HepG2 (cell line): ENCODE measurements around the gene COL9A3. TPM values are rescaled to one million over a fixed set of nuclear protein-coding genes. Genes with fewer than 3 reads are reported as not detected.
A peak's percentile ranks its signal among the peaks of the same experiment; 100 is the strongest.

Experiments
- CREB1 ChIP-seq, 2 experiments: fragments of 450-650 bp in 1 of 2; IDR thresholded peaks; 2 replicates each; pipeline ENCODE4 v1.6.1; 2016 to 2017; ENCODE audit warnings: control low read depth in 1 of 2, mild to moderate bottlenecking in 1 of 2, missing compliant biosample characterization in 1 of 2, missing genetic modification characterization in 1 of 2
- EZH2 ChIP-seq: conservative IDR thresholded peaks from 2 replicates; pipeline ENCODE4 v1.6.1; 2012; ENCODE audit warnings: mild to moderate bottlenecking, low read depth, low read length, moderate library complexity
- KDM3A ChIP-seq: IDR thresholded peaks from 2 replicates; pipeline ENCODE4 v1.6.1; 2018; ENCODE audit warnings: low read depth, missing compliant biosample characterization
- MED1 ChIP-seq: sonication (generic); formaldehyde crosslinking; IDR thresholded peaks from 2 replicates; pipeline ENCODE4 v1.4.0; 2020; ENCODE audit warnings: missing genetic modification reagents
- NR2C2 ChIP-seq: sonication (generic); formaldehyde crosslinking; IDR thresholded peaks from 2 replicates; pipeline ENCODE4 v1.4.0; 2020; ENCODE audit warnings: missing genetic modification reagents, mild to moderate bottlenecking, moderate library complexity, borderline replicate concordance
- PITX1 ChIP-seq: sonication (generic); formaldehyde crosslinking; IDR thresholded peaks from 2 replicates; pipeline ENCODE4 v1.5.1; 2020; ENCODE audit warnings: mild to moderate bottlenecking, missing genetic modification reagents
- SP140L ChIP-seq: sonication (generic); formaldehyde crosslinking; IDR thresholded peaks from 2 replicates; pipeline ENCODE4 v1.4.0; 2020; ENCODE audit warnings: missing genetic modification reagents, borderline replicate concordance
- TRIM24 ChIP-seq: sonication (generic); formaldehyde crosslinking; IDR thresholded peaks from 2 replicates; pipeline ENCODE4 v1.8.0; 2022; ENCODE audit warnings: mild to moderate bottlenecking, missing genetic modification reagents
- XBP1 ChIP-seq: sonication (generic); formaldehyde crosslinking; IDR thresholded peaks from 2 replicates; pipeline ENCODE4 v1.5.0; 2020; ENCODE audit warnings: missing genetic modification reagents
- ZNF577 ChIP-seq: sonication (generic); formaldehyde crosslinking; IDR thresholded peaks from 2 replicates; pipeline ENCODE4 v1.4.0; 2020; ENCODE audit warnings: mild to moderate bottlenecking, low read depth, missing genetic modification reagents, borderline replicate concordance
- ZNF672 ChIP-seq: sonication (generic); formaldehyde crosslinking; IDR thresholded peaks from 2 replicates; pipeline ENCODE4 v1.8.1; 2022; ENCODE audit warnings: missing genetic modification reagents
- ZNF773 ChIP-seq: sonication (generic); formaldehyde crosslinking; IDR thresholded peaks from 2 replicates; pipeline ENCODE4 v1.4.0; 2020; ENCODE audit warnings: missing genetic modification reagents, borderline replicate concordance
- polyA plus RNA-seq, 8 experiments: library from polyadenylated mRNA; depleted of rRNA in 3 of 8; stranded (reverse) in 7 of 8; unstranded in 1 of 8; fragments of >200 nt; fragmentation: Illumina TruSeq in 4 of 8; extraction: Trizol in 4 of 8; gene quantifications; 2 replicates each; pipeline versions ENCODE4 v1.2.1 to v1.2.3, GENCODE V29; 2011 to 2016; ENCODE audit warnings: low read depth in 4 of 8, missing spikeins in 1 of 8, mixed read lengths in 1 of 8; ENCODE audit not compliant: insufficient read depth in 1 of 8
- total RNA-seq, 5 experiments: library from RNA; depleted of rRNA; stranded (reverse); fragments of >200 nt; fragmentation: Illumina TruSeq; extraction: Trizol; gene quantifications; 2 replicates each; pipeline ENCODE4 v1.2.3, GENCODE V29; 2016; ENCODE audit warnings: low read depth in 1 of 5
- TF ChIP-seq, protein P1 (sequence below): sonication (generic); formaldehyde crosslinking; IDR thresholded peaks from 2 replicates; pipeline ENCODE4; 2020; ENCODE audit warnings: missing genetic modification reagents, mild to moderate bottlenecking, borderline replicate concordance
- TF ChIP-seq, protein P2 (sequence below): sonication (generic); formaldehyde crosslinking; IDR thresholded peaks from 2 replicates; pipeline ENCODE4 v1.5.0; 2020; ENCODE audit warnings: missing genetic modification reagents
- TF ChIP-seq, protein P3 (sequence below): IDR thresholded peaks from 2 replicates; pipeline ENCODE4 v1.4.0; 2020; ENCODE audit warnings: mild to moderate bottlenecking, missing genetic modification reagents

COL9A3 gene
- total and polyA plus RNA-seq, 2 of the 13 experiments (the other 11 are each of a cell fraction or from before 2014, with no cell fraction given): 155 to 204 TPM

DNA sequence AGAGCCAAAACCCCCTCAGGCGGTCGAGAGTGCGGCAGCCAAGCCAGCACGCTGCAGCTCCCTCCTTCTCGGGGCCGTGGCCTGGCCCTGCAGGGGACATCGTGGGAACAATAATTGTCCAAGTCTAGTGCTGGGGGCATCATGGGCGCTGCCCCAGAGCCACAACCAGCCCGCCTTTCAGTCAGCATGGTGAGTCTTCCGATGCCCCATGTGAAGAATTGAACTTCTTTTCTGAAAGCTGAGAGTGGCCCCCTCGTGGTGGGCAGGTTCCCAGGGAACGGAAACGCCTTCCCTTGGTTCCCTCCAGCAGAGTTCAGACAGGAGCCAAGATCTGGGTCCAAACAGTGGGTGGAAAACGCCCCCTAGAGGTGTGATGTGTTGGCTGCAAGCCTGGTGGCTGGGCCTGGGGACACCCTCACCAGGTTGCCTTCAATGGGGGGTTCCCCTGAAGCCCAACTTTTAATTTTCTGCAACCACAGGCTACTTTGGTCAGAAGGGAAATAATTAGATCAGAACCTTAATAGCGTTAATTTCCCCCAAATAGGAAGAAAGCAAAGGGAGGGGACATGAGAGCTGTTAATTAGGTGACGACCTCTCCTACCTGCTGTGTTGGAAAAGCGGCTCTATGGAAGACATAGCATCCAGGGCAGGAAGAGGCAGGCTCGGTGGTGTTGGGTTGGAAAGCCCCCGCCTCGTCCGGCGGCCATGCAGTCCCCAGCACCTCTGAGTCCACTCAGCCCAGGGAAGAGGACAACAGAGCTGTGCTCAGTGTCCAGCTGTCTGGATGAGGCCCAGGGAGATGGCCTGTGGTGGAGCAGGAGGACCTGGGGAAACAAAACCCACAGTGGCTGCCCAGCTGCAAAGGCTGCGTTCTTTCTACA lies 25.3 kb upstream of the COL9A3 start (continued):
- TF ChIP-seq, protein P1, sequence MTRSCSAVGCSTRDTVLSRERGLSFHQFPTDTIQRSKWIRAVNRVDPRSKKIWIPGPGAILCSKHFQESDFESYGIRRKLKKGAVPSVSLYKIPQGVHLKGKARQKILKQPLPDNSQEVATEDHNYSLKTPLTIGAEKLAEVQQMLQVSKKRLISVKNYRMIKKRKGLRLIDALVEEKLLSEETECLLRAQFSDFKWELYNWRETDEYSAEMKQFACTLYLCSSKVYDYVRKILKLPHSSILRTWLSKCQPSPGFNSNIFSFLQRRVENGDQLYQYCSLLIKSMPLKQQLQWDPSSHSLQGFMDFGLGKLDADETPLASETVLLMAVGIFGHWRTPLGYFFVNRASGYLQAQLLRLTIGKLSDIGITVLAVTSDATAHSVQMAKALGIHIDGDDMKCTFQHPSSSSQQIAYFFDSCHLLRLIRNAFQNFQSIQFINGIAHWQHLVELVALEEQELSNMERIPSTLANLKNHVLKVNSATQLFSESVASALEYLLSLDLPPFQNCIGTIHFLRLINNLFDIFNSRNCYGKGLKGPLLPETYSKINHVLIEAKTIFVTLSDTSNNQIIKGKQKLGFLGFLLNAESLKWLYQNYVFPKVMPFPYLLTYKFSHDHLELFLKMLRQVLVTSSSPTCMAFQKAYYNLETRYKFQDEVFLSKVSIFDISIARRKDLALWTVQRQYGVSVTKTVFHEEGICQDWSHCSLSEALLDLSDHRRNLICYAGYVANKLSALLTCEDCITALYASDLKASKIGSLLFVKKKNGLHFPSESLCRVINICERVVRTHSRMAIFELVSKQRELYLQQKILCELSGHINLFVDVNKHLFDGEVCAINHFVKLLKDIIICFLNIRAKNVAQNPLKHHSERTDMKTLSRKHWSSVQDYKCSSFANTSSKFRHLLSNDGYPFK (CRISPR knock-in tag): peak; percentile 66; the same call in 1 of the 2 replicates
- TF ChIP-seq ZNF773 (CRISPR knock-in tag) (no peak), MED1 (peak; percentile 70; the same call in 1 of the 2 replicates), ZNF672 (CRISPR knock-in tag) (no peak), EZH2 (0 out of 2 replicates have a peak, but pooled peaks have one; percentile 17), KDM3A (peak; percentile 94), ZNF577 (CRISPR knock-in tag) (no peak), SP140L (0 out of 2 replicates have a peak, but pooled peaks have one; percentile 47), XBP1 (CRISPR knock-in tag) (no peak), PITX1 (peak; percentile 80), NR2C2 (CRISPR knock-in tag) (no peak), CREB1 (IDR thresholded peaks at IDR 0.05) (no peak), CREB1 (CRISPR knock-in tag; IDR thresholded peaks at IDR 0.05) (no peak), TRIM24 (CRISPR knock-in tag) (no peak)
- TF ChIP-seq, protein P2, sequence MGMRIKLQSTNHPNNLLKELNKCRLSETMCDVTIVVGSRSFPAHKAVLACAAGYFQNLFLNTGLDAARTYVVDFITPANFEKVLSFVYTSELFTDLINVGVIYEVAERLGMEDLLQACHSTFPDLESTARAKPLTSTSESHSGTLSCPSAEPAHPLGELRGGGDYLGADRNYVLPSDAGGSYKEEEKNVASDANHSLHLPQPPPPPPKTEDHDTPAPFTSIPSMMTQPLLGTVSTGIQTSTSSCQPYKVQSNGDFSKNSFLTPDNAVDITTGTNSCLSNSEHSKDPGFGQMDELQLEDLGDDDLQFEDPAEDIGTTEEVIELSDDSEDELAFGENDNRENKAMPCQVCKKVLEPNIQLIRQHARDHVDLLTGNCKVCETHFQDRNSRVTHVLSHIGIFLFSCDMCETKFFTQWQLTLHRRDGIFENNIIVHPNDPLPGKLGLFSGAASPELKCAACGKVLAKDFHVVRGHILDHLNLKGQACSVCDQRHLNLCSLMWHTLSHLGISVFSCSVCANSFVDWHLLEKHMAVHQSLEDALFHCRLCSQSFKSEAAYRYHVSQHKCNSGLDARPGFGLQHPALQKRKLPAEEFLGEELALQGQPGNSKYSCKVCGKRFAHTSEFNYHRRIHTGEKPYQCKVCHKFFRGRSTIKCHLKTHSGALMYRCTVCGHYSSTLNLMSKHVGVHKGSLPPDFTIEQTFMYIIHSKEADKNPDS: no peak
- TF ChIP-seq, protein P3, sequence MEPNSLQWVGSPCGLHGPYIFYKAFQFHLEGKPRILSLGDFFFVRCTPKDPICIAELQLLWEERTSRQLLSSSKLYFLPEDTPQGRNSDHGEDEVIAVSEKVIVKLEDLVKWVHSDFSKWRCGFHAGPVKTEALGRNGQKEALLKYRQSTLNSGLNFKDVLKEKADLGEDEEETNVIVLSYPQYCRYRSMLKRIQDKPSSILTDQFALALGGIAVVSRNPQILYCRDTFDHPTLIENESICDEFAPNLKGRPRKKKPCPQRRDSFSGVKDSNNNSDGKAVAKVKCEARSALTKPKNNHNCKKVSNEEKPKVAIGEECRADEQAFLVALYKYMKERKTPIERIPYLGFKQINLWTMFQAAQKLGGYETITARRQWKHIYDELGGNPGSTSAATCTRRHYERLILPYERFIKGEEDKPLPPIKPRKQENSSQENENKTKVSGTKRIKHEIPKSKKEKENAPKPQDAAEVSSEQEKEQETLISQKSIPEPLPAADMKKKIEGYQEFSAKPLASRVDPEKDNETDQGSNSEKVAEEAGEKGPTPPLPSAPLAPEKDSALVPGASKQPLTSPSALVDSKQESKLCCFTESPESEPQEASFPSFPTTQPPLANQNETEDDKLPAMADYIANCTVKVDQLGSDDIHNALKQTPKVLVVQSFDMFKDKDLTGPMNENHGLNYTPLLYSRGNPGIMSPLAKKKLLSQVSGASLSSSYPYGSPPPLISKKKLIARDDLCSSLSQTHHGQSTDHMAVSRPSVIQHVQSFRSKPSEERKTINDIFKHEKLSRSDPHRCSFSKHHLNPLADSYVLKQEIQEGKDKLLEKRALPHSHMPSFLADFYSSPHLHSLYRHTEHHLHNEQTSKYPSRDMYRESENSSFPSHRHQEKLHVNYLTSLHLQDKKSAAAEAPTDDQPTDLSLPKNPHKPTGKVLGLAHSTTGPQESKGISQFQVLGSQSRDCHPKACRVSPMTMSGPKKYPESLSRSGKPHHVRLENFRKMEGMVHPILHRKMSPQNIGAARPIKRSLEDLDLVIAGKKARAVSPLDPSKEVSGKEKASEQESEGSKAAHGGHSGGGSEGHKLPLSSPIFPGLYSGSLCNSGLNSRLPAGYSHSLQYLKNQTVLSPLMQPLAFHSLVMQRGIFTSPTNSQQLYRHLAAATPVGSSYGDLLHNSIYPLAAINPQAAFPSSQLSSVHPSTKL (CRISPR knock-in tag): peak; percentile 71
